GM18861 (cell line): ENCODE measurements around the gene FRMD4A.
"Not testable (repeated sequence)": the region's sequence is repeated elsewhere in the genome, so short reads cannot be mapped to it uniquely, and the experiment has no call there.

Experiments used
- ATAC-seq: cut with Tn5 transposase; IDR thresholded peaks from one replicate; pipeline ENCODE4 v1.9.1; 2021; ENCODE audit not compliant: unreplicated experiment

The FRMD4A gene

DNA sequence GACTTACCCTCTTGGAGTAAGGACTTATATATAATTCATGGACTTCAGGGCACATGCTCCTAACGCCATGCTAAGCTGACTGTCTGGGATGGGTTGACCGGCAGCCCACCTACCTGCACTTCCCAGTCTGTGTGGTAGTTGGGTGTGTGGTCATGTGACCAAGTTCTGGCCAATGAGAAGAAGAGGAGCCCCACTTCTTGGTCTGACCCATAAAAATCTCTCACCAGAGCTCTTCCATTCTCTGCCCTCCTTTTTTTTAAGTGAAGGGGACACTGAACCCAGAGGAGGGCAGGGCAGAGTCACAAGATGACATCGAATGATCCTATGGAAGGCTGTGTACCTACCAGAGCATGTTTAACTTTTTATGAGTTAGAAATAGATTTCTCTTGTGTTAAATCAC, 370.1 kb downstream of the FRMD4A start:
- ATAC-seq: no peak

DNA sequence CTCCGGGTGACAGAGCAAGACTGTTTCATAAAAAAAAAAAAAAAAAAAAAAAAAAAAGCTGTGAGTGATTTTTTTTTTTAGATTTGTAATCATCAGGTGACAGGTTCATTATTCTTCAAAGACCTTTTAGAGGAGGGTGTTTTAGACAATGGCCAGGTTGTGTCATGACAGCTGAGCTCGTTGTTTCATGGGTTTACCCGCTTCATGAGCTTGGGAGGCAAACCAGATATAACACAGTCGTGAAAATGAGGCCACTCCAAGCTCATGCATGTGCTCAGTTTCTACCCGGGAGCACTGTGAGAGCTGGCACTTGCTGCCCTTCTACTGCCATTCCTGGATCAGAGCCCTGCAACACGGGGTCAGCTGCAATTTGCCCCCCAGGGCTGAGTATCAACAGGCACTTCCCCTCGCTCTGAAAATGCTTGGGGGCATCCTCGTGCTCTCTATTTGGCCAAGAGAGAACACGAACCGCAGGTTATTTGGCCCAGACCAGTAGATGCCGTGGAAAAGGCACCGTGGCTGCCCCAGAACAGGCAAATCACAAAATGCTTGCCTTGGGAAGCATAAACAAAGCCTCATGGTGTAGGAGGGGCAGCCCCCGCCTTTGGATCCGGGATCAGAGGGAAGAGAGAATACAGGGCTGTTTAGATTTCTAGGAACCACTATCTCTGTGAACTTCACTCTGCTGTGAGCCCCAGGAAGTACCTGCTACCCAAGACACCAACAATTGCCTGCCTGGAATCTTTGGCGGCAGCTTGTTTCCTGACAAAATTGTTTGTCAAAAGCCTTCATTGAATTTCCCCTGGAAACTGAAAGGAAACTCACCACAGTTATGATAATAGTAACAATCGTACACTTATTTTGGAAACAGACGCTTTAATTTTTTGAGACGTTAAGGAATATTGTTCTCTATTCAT, 371.0 kb downstream of the FRMD4A start:
- ATAC-seq: no peak

DNA sequence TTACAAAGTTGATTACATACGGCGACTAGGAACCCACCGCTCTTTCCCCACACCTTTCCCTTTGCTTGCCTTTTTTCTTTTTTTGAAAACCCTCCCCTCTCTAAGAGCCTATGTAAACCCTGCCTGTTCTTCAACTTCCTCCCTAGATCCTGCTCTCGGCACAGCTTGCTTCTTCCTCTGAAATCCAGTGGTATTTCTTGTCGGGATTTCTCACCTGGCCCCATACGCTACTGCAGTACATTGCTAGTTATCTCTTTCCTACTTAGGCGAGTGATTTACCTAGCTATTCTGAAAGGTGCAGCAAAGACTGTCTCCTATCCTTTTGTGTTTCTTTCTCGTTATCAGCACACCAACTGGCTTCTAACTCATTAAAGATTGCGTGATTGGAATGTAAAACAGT, 372.9 kb downstream of the FRMD4A start:
- no peak for ATAC-seq

DNA sequence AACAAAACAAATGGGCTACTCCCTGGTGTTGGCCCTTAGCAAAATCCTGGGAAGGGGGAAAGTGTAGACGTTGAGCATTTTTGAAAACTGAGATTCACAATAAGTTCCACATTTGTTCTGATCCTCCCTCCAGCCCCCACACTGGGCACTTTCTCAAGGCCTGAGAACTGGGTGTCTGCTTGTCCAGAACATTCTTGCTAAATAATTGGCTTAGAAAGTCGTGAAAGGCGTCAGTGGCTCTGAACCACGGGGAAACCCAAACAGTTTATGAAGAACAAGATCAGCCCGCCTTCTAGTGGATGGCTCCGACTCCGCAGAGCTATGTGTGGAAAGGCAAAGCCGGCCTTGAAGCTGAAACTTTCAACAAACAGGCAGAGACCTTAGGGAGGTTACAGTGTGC, 373.9 kb downstream of the FRMD4A start:
- ATAC-seq: no peak

DNA sequence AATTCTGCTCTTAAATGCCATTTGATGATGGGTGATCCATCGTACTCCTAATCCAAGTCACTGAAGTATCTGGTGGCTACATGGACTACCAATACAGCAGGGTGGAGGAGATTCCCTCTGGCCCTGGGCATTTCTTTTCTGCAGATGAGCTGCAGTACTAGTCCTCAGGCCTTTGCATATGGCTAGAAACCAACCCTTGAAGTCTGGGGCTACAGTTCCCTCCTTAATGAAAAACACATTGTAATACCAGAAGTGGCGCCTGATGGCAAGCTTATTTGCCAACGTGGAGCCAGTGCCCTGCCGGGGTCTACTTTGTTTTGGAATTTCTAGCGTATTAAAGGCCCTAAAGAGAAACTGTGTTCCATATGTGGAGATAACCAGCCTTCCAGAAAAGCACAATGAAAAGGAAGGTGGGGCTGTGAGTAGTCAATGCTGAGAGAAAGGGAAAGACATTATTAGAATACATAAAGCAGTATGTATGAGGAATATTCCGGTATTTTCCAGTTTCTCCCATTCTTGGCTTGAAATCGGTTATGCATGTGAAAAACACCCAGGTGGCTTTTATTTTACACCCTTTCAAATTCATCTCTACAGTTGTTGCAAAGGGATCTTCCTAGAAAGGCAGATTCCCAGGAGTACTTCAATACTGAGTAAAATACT, 375.2 kb downstream of the FRMD4A start:
- no peak for ATAC-seq

DNA sequence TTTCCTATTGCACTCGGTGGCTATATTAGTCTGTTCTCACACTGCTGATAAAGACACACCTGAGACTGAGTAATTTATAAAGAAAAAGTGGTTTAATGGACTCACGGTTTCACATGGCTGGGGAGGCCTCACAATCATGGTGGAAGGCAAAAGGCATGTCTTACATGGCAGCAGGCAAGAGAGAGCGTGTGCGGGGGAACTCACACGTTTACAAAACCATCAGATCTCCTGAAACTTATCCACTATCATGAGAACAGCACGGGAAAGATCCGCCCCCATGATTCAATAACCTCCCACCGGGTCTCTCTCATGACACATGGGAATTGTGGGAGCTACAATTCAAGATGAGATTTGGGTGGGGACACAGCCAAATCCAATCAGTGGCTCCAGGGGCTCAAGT, 376.5 kb downstream of the FRMD4A start:
- not testable (repeated sequence) for ATAC-seq

DNA sequence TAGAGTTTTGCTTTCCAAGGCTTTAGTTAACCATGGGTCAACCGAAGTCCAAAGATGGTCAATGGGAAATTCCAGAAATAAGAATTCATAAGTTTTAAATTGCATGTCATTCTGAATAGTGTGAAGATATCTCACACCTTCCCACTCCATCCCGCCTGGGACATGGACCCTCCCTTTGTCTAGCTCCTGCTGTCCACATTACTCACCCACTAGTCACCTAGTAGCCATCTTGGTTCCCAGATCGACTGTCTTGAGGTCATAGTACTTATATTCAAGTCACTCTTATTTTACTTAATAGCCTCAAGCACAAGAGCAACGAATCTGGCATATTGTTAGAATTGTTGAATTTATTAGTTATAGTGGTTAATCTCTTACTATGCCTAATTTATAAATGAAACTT, 377.4 kb downstream of the FRMD4A start:
- ATAC-seq: no peak

DNA sequence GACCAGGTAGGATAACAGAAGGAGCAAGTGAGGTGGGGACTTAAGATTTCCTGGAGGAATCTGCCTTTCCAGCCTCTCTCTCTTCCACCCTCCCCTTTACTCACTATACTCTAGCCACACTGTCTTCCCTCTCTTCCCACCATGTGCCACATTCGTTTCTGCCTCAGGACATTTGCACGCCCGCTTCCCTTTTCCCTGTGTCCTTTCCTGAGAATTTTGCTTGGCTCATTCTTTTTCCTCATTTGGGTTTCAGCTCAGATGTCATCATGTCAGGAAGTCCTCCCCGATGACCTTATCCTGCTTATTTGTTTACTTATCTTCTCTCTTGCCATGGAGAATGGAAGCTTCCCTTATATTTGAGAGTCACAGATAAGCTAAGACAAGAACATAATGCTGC, 380.2 kb downstream of the FRMD4A start:
- no peak for ATAC-seq

DNA sequence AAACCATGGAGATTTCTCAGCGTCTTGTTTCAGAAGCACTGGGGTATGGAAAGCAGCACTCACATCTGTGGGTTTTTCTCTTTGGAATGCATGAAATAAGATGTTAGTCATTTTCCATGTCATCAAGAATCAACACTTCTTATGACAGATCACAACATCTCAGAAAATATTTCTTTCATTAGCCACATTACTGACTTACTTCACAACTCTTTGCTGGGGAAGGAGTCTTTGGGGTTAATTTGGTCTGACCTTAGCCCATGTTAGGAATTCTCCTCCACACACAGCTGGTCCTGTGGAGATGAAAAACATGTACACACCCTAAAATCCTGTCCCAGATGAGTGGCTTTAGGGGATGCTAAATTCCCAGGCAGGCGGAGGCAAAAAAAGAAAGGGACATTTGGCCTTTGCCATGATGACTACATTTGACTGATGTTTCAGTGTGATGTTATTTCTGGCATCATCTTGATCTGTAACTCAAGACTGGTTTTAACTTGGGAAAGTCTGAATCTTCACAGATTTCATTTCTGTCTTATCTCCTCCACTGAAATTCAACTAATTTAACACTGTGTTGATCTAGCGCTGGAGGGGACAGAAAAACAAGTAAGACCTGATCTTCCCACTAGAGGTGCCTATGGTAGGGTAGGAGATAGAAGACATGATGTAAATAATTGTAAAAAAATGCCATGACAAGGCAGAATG, 380.7 kb downstream of the FRMD4A start:
- ATAC-seq: no peak

DNA sequence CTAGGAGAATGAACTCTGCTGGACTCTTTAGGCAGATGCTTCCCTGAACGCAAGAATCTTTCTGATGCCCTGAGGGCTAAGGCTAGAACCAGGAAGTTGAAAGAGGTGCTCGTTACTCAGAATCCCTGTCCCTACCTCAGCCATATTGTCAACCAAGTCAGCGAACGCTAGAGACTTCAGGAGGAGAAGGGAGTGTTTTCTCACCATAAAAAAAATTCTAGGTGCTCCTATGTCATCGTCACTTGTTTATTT, 384.6 kb downstream of the FRMD4A start:
- ATAC-seq: no peak

DNA sequence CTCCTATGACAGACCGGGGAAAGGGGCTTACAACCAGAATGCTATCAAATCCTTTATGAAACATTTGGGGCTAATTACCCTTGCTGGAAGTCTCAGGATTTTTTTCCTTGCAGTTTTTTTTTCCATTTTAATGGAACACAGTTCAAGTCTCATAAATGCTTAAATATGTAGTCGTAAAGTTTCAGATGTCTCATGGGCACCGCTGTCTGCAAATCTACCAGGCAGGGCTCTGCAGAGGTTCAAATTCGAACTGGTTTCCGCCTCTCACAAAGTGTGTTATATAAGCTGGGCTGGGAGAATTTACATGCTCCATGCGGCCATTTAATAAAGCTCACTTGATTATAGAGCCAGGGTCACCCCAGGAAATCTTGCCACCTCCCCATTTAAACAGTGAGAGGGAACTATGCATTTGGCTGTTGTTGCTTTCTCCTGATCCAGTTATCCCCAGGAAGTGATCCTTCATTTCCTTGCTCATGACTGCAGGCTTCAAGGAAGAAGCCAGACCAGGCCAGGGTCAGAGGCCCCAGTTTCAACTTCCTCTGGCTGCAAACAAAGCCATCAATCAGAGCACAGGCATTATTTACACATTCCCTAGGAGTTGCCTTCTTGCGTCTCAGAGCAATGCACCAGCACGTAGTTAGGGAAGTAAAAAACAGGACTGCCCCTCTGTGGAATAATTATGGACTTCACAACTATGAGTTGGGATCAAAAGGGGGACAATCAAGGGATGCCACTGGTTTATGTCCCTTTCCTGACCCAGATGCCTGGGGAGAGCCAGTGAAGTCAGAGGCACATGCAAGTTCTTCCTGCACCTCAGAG, 385.1 kb downstream of the FRMD4A start:
- ATAC-seq: no peak

DNA sequence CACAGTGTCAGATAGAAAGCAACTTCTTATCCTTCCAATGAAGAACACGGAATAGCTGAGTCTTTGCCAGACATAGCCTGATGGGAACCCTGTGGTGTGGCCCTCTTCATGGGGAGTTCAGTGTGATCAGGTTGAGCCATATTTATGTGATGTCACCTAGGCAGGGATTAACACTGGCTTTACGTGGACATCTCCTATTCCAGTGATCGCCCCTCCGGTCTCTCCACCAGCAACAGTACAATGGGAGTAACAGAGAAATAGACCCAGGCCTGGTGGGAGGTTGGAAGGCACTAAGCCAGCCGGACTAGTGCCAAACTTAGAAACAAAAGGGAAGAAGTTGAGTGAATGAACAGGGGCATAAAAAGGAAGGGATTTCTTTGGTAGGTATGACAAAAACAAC, 385.9 kb downstream of the FRMD4A start:
- ATAC-seq: no peak

DNA sequence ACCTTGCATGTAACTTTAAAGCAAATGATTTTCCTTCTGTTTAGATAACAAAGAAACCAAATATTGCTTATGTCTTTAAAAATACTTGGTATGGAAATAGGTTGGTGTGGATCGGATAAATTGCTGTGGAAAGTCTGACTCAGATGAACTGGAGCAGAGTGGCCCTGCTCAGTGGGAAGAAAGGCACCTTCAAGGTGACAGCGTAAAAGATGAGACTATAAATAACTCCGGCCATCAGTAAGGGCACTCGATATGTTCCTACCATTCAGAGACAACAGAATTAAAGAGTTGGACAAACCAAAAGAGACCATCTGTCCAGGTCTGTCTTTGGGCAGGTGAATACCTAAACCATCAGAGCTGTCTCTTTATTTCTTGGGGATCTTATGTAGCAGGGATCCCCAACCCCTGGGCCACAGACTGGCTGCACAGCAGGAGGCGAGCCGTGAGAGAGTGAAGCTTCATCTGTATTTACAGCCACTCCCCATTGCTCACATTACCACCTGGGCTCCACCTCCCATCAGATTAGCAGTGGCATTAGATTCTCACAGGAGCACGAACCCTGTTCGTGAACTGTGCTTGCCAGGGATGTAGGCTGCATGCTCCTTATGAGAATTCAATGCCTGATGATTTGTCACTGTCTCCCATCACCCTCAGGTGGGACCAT, 386.9 kb downstream of the FRMD4A start:
- ATAC-seq: no peak

DNA sequence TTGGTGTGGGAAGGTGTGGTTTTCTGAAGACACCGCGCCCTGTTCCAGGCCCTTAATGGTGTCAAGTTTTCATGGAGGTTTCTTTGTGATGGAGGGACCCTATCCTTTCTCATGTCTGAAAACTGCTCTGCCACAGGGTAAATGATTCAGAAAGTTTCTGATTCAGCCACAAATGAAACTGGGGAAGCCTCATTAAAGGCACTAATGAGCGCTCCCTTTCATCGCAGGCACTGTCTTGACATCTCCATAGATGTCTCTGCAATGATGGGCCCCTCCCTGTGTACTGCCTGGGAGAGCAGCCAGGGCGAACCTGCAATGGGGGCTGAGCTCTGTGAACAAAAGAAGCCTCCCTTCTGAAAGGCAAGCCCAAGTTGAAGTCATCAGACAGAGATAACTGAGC, 388.7 kb downstream of the FRMD4A start:
- no peak for ATAC-seq

DNA sequence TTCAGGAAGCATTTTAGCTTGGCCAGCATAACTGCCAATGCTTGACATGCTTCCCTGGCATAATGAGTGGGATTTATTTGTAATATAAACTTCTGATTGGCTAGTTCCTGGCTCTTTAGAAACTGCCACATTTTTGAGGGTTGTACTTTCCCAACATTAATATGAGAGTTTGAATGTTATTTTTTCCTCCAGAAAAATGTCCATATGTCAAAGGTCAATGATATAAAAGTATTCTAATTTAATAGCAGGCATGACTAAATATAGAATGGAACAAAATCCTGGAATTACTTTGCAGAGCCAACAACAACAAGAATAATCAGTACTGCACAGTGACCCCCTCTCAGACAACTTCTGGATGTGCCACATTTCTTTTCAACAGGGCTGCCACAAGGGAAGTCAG, 391.3 kb downstream of the FRMD4A start:
- ATAC-seq: no peak

DNA sequence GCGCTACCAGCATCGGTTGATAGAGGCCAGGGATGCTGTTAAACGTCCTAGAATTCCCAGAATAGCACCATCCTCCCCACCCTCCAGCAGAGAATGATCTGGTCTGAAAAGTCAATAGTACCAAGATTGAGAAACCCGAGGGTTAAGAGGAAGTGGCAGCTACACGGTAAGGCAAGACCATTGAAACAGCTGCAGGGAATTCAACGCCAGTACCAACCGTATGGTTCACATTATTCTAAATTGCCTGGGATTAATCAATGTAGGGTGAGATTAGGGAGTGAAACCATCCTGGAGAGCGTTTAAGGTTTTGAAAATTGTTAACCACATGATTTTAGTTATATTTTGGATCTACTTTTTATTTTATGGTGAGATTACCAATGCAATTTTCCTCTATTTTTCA, 391.8 kb downstream of the FRMD4A start:
- ATAC-seq: no peak

DNA sequence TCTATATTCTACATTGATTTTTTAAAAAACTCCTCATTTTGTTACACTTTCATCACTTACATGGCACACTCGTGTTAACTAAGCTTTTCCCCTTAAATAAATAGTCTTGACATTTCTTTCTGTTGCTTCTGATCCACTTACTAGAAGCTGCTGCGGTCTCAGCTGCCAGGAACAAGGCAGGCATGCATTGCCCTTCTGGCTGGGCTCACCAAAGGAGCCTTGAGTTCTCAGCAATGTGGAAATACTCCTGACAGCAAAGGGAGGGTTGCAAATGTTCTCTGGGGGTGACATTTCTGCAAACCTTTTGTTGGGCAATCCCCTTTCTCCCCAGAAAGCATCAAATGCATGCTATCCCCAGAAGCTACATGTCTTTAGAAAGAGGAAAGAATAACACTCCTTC, 393.9 kb downstream of the FRMD4A start:
- ATAC-seq: no peak

DNA sequence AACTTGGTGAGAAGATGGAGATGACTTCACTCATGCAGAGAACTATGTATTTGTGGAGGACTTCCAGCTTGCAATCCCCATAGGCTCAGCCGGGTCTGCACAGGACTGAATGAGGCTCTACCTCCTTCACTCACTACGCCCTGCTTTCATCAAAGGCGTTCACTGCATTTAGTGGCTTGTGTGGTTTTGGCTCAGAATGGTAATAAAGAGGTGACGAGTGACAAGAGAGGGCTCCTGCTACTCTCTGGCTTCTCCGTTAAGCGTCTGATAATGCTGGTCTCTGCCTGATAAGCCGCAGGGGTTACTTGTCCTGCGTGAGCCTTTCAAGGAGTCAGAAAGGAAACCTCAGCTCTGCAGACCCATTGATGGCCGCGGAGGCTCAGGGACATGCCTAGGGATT, 400.6 kb downstream of the FRMD4A start:
- no peak for ATAC-seq

DNA sequence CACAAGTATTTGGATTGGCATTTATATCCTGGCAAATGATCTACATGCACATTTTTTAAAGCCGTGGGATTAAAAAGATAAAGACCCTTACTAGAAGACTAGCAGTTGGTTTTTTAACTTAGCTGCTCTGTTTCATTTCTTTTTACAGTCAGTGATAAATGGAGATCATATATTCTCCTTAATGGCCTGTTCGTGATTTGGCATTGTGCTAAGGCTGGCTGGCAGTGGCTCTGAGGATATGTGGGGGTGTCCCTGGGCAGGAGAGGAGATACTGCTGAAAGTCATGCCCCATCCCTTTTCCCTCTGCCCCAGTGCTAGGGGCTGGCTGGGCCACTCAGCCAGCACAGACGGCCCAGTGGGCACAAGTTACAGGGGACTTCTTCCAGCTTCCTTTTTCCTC, 402.3 kb downstream of the FRMD4A start:
- ATAC-seq: no peak

DNA sequence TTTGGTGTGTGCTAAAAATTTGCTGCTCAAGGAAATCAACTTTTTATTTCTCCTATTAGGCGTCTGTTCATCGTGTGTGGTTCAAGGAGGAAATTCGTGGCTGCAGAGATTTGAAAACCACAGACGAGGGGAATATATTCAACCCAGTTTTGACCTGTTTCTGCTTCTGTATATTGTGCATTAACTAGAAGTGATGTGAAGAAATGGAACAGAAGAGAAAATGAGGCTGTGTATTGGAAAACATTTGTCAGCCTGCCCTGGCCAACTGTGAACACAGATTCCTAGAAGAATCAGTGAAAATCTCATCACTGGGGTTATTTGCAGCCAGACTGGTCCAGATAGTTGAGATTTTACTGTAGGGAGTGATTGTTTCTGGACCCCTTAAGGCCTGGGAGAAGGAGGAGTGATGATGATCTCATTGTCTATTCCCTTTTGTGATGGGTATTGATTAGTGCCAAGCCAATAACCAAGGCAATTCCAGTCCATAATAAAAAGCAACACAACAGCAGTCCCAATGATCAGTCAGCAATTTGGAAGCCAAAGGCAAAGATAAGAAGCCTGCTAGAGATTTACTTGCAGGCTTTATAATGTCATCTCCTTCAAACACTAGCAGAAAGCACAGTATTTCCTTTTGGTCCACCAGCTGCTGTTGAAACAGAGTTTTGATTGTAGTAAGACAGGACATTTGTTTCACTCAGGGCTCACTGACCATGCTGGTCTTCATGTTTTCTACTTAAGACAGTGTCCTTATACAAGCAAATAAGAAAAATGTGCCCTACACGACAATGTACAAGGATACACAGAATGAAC, 404.5 kb downstream of the FRMD4A start:
- no peak for ATAC-seq
